Type B pancreatic cell (in vitro differentiated cells): ENCODE results near the gene MTPN. TPM values are rescaled to one million over a fixed set of nuclear protein-coding genes. Genes with fewer than 3 reads are reported as not detected.

Experiments
- DNase-seq: peaks from one replicate; pipeline ENCODE4 v3.0.0; 2021; ENCODE audit warnings: mixed read lengths; ENCODE audit not compliant: unreplicated experiment; ENCODE audit errors: extremely low spot score
- H3K27ac Mint-ChIP-seq: 2 replicates; pipeline ENCODE4 v1.8.0; 2021; ENCODE audit warnings: mild to moderate bottlenecking, mixed read lengths
- H3K27me3 Mint-ChIP-seq: 2 replicates; pipeline ENCODE4 v1.8.0; 2021; ENCODE audit warnings: mixed read lengths
- H3K36me3 Mint-ChIP-seq: 2 replicates; pipeline ENCODE4 v1.8.0; 2021; ENCODE audit warnings: mixed read lengths
- H3K4me1 Mint-ChIP-seq: one replicate; pipeline ENCODE4 v1.8.0; 2021; ENCODE audit warnings: mixed read lengths; ENCODE audit not compliant: unreplicated experiment
- H3K4me3 Mint-ChIP-seq: 2 replicates; pipeline ENCODE4 v1.8.0; 2021; ENCODE audit warnings: mild to moderate bottlenecking, mixed read lengths
- H3K9me3 Mint-ChIP-seq: 2 replicates; pipeline ENCODE4 v1.8.0; 2021; ENCODE audit warnings: mixed read lengths
- long read RNA-seq: library from polyadenylated mRNA; unstranded; transcript quantifications from one replicate; pipeline ENCODE4 v2.0.0, GENCODE V29; 2020
- total RNA-seq: library from RNA; stranded (reverse); gene quantifications from 2 replicates; pipeline ENCODE4 v1.2.1, GENCODE V29; 2021; ENCODE audit warnings: low replicate concordance
- TF ChIP-seq, protein P1 (sequence below): fragments of 200-600 bp; sonication (generic); conservative IDR thresholded peaks from 2 replicates; pipeline ENCODE4 v1.5.0; 2021; ENCODE audit warnings: antibody characterized with exemption, mild to moderate bottlenecking

Gene MTPN, protein sequence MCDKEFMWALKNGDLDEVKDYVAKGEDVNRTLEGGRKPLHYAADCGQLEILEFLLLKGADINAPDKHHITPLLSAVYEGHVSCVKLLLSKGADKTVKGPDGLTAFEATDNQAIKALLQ
- 104 and 110 TPM in 2 replicates for total RNA-seq
- long read RNA-seq, transcript MTPN-201 (4 exons, 3,738 nt): major isoform, 9 of 9 reads
- long read RNA-seq, partial matches to known transcripts: 0 of 9 reads
- long read RNA-seq, other reads (novel, unspliced or antisense): 0 of 9 reads

DNA sequence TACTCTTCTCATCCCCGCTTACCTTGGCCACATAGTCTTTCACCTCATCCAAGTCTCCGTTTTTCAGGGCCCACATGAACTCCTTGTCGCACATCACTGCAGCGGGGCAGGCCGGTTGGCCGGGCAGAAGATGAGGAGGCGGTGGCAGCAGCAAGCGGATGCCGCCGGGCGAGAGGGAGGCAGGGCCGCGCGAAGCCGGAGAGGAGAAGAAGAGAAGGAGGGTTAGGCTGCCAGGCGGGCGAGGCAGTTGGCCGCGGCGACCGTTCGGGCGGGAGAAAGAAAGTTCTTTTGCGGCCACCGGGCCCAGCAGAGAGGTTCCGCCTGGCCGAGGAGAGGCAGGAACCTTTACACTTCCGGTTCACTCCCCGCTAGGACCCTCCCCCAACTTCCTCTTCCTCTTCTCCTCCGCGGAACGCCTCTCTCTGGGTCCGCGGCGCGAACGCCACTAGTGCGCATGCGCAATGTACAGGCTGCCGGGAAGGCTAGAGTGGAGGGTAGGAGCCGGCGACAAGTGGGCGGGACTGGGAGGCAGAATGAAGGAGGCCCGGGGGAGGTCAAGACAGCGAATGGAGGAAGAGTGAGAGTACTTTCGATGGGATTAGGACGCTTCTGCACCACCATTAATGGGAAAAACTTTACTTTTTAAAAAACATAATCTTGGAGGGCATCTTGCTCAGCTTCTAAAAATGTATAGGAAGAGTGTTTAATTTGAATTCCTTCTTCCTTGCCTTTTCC, at the start of gene MTPN:
Gene MTPN, minus strand, starts transcription at position 353 of the 735 bp plus-strand sequence. Its CDS starts 259 bp downstream, at position 94.
- TF ChIP-seq, protein P1, sequence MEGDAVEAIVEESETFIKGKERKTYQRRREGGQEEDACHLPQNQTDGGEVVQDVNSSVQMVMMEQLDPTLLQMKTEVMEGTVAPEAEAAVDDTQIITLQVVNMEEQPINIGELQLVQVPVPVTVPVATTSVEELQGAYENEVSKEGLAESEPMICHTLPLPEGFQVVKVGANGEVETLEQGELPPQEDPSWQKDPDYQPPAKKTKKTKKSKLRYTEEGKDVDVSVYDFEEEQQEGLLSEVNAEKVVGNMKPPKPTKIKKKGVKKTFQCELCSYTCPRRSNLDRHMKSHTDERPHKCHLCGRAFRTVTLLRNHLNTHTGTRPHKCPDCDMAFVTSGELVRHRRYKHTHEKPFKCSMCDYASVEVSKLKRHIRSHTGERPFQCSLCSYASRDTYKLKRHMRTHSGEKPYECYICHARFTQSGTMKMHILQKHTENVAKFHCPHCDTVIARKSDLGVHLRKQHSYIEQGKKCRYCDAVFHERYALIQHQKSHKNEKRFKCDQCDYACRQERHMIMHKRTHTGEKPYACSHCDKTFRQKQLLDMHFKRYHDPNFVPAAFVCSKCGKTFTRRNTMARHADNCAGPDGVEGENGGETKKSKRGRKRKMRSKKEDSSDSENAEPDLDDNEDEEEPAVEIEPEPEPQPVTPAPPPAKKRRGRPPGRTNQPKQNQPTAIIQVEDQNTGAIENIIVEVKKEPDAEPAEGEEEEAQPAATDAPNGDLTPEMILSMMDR: no peak
- H3K36me3 Mint-ChIP-seq: no peaks in the 10 kb centered on the region
- H3K27me3 Mint-ChIP-seq: no peaks in the 10 kb centered on the region
- H3K9me3 Mint-ChIP-seq: peaks cover 5% of the 10 kb centered on the region
- H3K4me1 Mint-ChIP-seq: peaks cover 16% of the 10 kb centered on the region
- peak within 1 kb of the TSS; percentile 90 for H3K27ac Mint-ChIP-seq
- peak within 1 kb of the TSS; percentile 99 for H3K4me3 Mint-ChIP-seq
- peak; percentile 99 for DNase-seq

DNA sequence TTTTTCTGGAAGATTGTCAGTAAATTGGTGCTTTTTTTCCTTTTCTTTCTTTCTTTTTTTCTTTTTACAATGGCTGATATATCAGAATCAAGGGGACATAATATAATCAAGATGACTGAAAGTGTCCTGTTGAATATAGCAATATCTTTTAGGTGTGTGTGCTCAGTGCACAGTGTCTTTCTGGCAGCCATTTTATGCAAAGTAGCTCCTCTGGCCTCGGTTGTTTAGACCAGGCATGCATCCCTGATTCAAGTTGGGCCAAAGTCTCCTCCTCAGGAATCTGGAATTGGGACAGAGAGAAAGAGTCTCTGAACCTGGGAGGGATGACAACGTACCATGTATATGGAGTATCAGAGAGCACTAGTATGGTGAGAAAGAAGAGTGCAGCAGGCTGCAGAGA, 49.0 kb upstream of the MTPN start:
- Mint-ChIP-seq H3K27ac (no peak overlapping the region), H3K4me3 (peak overlapping the region; percentile 26), H3K9me3 (peaks cover 11% of the 10 kb centered on the region), H3K36me3 (no peaks in the 10 kb centered on the region), H3K4me1 (no peaks in the 10 kb centered on the region), H3K27me3 (peaks cover 5% of the 10 kb centered on the region)
- DNase-seq: no peak
- TF ChIP-seq, protein P1: no peak

DNA sequence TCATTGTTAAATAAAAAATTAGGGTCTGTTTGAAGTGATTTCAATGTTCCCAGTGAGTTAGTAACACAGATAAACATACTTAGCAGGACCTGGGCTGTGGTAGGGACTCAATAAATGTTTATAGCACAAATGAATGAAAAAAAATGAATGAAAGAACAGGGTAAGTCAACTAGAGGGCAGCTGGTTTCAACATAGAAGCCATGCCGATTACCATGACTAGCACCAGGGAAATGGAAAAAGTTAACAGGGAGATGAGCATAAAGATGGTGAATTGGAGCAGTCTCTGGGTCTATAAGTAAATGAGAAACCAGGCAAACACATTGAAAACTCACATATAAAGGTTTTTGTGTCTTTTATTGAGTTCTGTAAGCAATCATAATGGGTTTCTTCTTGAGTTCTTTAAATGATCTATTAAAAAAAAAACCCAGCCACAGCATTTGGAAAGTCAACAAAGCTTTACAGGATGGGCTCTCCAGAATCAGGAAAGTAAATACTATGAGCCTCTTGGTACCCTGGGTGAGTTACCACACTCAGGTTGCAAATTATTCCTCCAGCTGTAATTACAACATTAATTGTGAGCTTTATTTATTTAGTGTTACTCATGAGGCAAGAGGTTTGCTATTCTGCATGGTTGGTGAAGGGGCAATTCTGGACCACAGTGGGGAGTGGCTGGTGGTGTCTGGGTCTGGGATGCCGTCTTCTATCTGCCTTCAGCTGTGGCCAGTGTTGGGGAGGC, 46.1 kb upstream of the MTPN start:
- no peak overlapping the region for H3K4me3 Mint-ChIP-seq
- no peak overlapping the region for H3K27ac Mint-ChIP-seq
- peaks cover 8% of the 10 kb centered on the region for H3K9me3 Mint-ChIP-seq
- peaks cover 6% of the 10 kb centered on the region for H3K27me3 Mint-ChIP-seq
- TF ChIP-seq, protein P1: no peak
- no peaks in the 10 kb centered on the region for H3K36me3 Mint-ChIP-seq
- no peaks in the 10 kb centered on the region for H3K4me1 Mint-ChIP-seq
- DNase-seq: no peak

DNA sequence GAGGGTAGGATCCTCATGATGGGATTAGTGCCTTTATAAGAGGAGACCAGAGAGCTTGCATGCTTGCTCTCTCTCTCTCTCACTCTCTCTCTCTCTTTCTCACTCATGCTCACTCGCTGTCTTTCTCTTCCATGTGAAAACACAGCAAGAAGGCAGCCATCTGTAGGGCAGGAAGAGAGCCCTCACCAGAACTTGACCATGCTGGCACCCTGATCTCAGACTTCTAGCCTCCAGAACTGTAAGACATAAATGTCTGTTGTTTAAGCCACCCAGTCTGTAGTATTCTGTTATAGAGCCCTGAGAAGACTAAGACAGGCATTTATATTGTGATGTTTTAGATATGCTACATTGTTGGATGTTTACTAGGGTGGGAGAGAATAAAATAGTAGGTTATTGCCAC, 43.4 kb upstream of the MTPN start:
- Mint-ChIP-seq H3K36me3 (no peaks in the 10 kb centered on the region), H3K4me1 (no peaks in the 10 kb centered on the region), H3K9me3 (peaks cover 7% of the 10 kb centered on the region), H3K27me3 (peaks cover 4% of the 10 kb centered on the region), H3K27ac (no peak overlapping the region), H3K4me3 (no peak overlapping the region)
- TF ChIP-seq, protein P1: no peak
- DNase-seq: no peak

- H3K27ac Mint-ChIP-seq: no peak overlapping the region
- no peaks in the 10 kb centered on the region for H3K4me1 Mint-ChIP-seq
- H3K4me3 Mint-ChIP-seq: no peak overlapping the region
- no peaks in the 10 kb centered on the region for H3K36me3 Mint-ChIP-seq
- TF ChIP-seq, protein P1: no peak
- H3K27me3 Mint-ChIP-seq: peaks cover 4% of the 10 kb centered on the region
- DNase-seq: no peak
- H3K9me3 Mint-ChIP-seq: peaks cover 5% of the 10 kb centered on the region
Observed at GRCh38 chr7:136018104-136018503, 40.9 kb upstream of the MTPN start.
